Tibial nerve (tissue), 4 donors: Measurements from ENCODE around the gene ZNF341. TPM values are rescaled to one million over a fixed set of nuclear protein-coding genes. Genes with fewer than 3 reads are reported as not detected.

ENCODE experiments used
- total RNA-seq, 4 donors: library from RNA; depleted of rRNA; stranded (reverse); fragments of >200 nt; gene quantifications; one replicate each; pipeline ENCODE4 v1.1.0, GENCODE V29; 2016

ZNF341 gene
- total RNA-seq, 4 donors from 2014 or later: 1.7 to 4.8 (median 2.1) TPM

Other genes starting within 250 kb of the ZNF341 start
- gene CBFA2T2, start 241.9 kb upstream of the ZNF341 start, total RNA-seq: 10 to 100 TPM; 16.7 to 22.5 (median 19.1) TPM
- not detected for gene C20orf144, start 69.7 kb upstream of the ZNF341 start, total RNA-seq
- gene ACTL10, start 65.1 kb upstream of the ZNF341 start, total RNA-seq: 1 to 10 TPM; 1.1 to 4.3 (median 3.8) TPM
- gene NECAB3, start 57.6 kb upstream of the ZNF341 start, total RNA-seq: 100 to 1,000 TPM in 1 of 4 donors, 10 to 100 TPM in 3; 80.8 to 103 (median 91.5) TPM
- gene E2F1, start 45.6 kb upstream of the ZNF341 start, total RNA-seq: 1 to 10 TPM; 1.3 to 4.2 (median 1.8) TPM
- 1 to 10 TPM; 5.1 to 9.6 (median 8.6) TPM for gene PXMP4, start 11.7 kb upstream of the ZNF341 start, total RNA-seq
- 10 to 100 TPM; 72.0 to 93.1 (median 78.9) TPM for gene CHMP4B, start 79.4 kb downstream of the ZNF341 start, total RNA-seq